H1 (cell line): Measurements from ENCODE around the gene LDLRAD4. TPM values are rescaled to one million over a fixed set of nuclear protein-coding genes. Genes with fewer than 3 reads are reported as not detected.

ENCODE experiments used
- CHD7 ChIP-seq: fragments of 300-600 bp; sonication (generic); IDR thresholded peaks from 2 replicates; pipeline ENCODE4 v1.7.1; 2012; ENCODE audit warnings: low read length, moderate library complexity, mild to moderate bottlenecking, inconsistent platforms; ENCODE audit not compliant: insufficient replicate concordance
- CREB1 ChIP-seq: IDR thresholded peaks from 2 replicates; pipeline ENCODE4 v1.6.1; 2012; ENCODE audit warnings: inconsistent platforms
- HDAC6 ChIP-seq: IDR thresholded peaks from one replicate; pipeline ENCODE4 v1.7.1; 2012; ENCODE audit warnings: low read depth, mild to moderate bottlenecking, inconsistent platforms, low read length, moderate library complexity
- KDM1A ChIP-seq: fragments of 200-600, 300-600 bp; sonication (generic); IDR thresholded peaks from 2 replicates; pipeline ENCODE4 v1.7.1; 2016; ENCODE audit warnings: mild to moderate bottlenecking, low read length, borderline replicate concordance
- POLR2A ChIP-seq, 2 experiments: IDR thresholded peaks; 1 replicate in 1 of 2; 2 replicates in 1 of 2; pipeline ENCODE4 v1.6.1; 2011; ENCODE audit warnings: low read depth in 2 of 2, low read length in 2 of 2, mild to moderate bottlenecking in 2 of 2; ENCODE audit errors: control extremely low read depth in 1 of 2
- SIN3A ChIP-seq, 2 experiments: IDR thresholded peaks in 1 of 2; conservative IDR thresholded peaks in 1 of 2; 2 replicates each; pipeline ENCODE4 v1.6.1; 2011 to 2012; ENCODE audit warnings: low read length in 2 of 2, improper control_type of control experiment in 1 of 2, low read depth in 1 of 2, mild to moderate bottlenecking in 1 of 2
- SRF ChIP-seq: IDR thresholded peaks from 2 replicates; pipeline ENCODE4 v1.6.1; 2011; ENCODE audit warnings: mild to moderate bottlenecking, low read depth, low read length, moderate library complexity
- ZNF274 ChIP-seq: IDR thresholded peaks from 2 replicates; pipeline ENCODE4 v1.7.0; 2012; ENCODE audit warnings: low read length, borderline replicate concordance; ENCODE audit errors: extremely low read depth
- polyA plus RNA-seq, 7 experiments: library from polyadenylated mRNA; depleted of rRNA in 3 of 7; stranded (reverse) in 5 of 7; unstranded in 2 of 7; fragments of >200 nt in 5 of 7; fragments of 200-250 nt in 2 of 7; gene quantifications; 1 replicate in 5 of 7; 2 replicates in 1 of 7; 4 replicates in 1 of 7; pipeline versions ENCODE4 v1.2.1 to v1.2.3, GENCODE V29; 2011 to 2013; ENCODE audit warnings: missing spikeins in 2 of 7, mixed read lengths in 2 of 7
- total RNA-seq: library from RNA; stranded (reverse); fragmentation: NEBNext Ultra II Directional; extraction: Animal tissue kit (Norgen Biotek cat#: 25700); gene quantifications from 2 replicates; pipeline ENCODE4 v1.2.1, GENCODE V29; 2021

LDLRAD4 gene
- total and polyA plus RNA-seq, 2 of the 8 experiments (the other 6 are each of a cell fraction or from before 2014, with no cell fraction given): 0.77 to 1.4 TPM

GRCh38 chr18:13390196-13390595, 171.6 kb downstream of the LDLRAD4 start (continued):
- no peak for TF ChIP-seq CHD7
- TF ChIP-seq HDAC6: no peak
- TF ChIP-seq CREB1: no peak
- no peak for TF ChIP-seq SRF
- no peak for TF ChIP-seq KDM1A
- TF ChIP-seq POLR2A (IDR thresholded peaks at IDR 0.05; ENCODE audit: control extremely low read depth in 1 of 2, low read depth in 2 of 2, low read length in 2 of 2): no peak
- TF ChIP-seq SIN3A (conservative IDR thresholded peaks at IDR 0.05 in 1 of 2, IDR thresholded peaks at IDR 0.05 in 1 of 2; ENCODE audit: low read depth in 1 of 2, low read length in 2 of 2): no peak
- TF ChIP-seq ZNF274: no peak
